GM18511 (cell line): ENCODE results near the gene TXNL4A.
"Not testable (repeated sequence)": the region's sequence is repeated elsewhere in the genome, so short reads cannot be mapped to it uniquely, and the experiment has no call there.

Experiments used
- ATAC-seq: cut with Tn5 transposase; IDR thresholded peaks from one replicate; pipeline ENCODE4 v1.9.1; 2021; ENCODE audit warnings: mild to moderate bottlenecking, moderate library complexity; ENCODE audit not compliant: unreplicated experiment

The TXNL4A gene

GRCh38 chr18:79964330-79965118, 23.8 kb downstream of the TXNL4A start, which contains the start of gene HSBP1L1:
Gene HSBP1L1, plus strand, starts transcription at chr18:79964643. Its CDS starts 93 bp downstream, at chr18:79964736.
- ATAC-seq: peak; percentile 65

- ATAC-seq: no peak
Observed at GRCh38 chr18:79963658-79964329, 24.6 kb downstream of the TXNL4A start.

- ATAC-seq: peak; percentile 69
Observed at GRCh38 chr18:79962835-79963657, 25.3 kb downstream of the TXNL4A start.

GRCh38 chr18:79962311-79962710, 26.1 kb downstream of the TXNL4A start:
- no peak for ATAC-seq

GRCh38 chr18:79961527-79962291, 26.7 kb downstream of the TXNL4A start:
- ATAC-seq: no peak

GRCh38 chr18:79960921-79961526, 27.3 kb downstream of the TXNL4A start:
- ATAC-seq: no peak

DNA sequence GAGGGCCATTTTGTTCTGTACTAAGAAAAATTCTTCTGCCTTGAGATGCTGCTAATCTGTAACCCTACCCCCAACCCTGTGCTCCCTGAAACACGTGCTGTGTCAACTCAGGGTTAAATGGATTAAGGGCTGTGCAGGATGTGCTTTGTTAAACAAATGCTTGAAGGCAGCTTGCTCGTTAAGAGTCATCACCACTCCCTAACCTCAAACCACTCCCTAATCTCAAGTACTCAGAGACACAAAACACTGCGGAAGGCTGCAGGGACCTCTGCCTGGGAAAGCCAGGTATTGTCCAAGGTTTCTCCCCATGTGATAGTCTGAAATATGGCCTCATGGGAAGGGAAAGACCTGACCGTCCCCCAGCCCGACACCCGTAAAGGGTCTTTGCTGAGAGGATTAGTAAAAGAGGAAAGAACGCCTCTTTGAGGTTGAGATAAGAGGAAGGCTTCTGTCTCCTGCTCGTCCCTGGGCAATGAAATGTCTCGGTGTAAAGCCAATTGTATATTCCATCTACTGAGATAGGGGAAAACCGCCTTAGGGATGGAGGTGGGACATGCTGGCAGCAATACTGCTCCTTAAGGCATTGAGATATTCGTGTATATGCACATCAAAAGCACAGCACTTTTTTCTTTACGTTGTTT, 28.1 kb downstream of the TXNL4A start:
- ATAC-seq: not testable (repeated sequence)

- ATAC-seq: no peak
Observed at GRCh38 chr18:79958981-79959380, 29.4 kb downstream of the TXNL4A start.

DNA sequence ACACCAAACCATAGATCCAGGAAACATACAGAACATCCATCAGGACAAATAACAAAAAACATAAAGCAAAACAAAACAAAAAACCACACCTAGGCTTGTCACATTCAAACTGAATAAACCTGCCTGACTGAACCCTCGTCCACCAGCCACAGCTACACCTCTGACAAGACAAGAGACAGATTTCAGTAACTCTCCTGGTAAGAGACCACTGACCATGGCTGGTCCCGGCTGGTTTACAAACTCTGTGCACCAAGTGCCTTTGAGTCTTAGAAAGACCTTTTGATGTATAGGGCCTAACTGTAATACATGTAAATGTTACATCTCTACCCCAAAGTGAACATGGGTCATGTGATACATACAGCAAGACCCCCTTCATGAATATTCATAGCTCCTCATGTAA, 32.1 kb downstream of the TXNL4A start:
- ATAC-seq: no peak

DNA sequence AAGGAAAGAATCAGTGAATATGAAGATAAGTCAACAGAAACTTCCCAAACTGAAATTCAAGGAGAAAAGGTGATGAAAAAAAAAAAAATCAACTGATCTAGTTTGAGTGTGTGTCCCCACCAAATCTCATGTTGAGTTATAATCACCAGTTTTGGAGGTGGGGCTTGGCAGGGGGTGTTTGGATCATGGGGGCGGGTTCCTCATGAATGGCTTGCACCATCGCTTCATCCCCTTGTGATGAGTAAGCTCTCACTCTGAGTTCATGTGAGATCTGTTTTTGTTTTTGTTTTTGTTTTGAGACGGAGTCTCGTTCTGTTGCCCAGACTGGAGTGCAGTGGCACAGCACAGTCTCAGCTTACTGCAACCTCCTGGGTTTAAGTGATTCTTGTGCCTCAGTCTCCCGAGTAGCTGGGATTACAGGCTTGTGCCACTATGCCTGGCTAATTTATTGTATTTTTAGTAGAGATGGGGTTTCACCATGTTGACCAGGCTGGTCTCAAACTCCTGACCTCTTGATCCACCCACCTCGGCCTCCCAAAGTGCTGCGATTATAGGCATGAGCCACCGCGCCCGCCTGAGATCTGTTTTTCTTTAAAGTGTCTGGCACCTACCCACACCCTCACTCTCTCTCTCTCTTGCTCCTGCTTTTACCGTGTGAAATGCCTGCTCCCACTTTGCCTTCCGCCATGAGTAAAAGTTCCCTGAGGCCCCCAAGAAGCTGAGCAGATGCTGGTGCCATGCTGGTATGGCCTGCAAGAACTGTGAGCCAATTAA, 32.9 kb downstream of the TXNL4A start:
- no peak for ATAC-seq

GRCh38 chr18:79954791-79955190, 33.6 kb downstream of the TXNL4A start:
- no peak for ATAC-seq

DNA sequence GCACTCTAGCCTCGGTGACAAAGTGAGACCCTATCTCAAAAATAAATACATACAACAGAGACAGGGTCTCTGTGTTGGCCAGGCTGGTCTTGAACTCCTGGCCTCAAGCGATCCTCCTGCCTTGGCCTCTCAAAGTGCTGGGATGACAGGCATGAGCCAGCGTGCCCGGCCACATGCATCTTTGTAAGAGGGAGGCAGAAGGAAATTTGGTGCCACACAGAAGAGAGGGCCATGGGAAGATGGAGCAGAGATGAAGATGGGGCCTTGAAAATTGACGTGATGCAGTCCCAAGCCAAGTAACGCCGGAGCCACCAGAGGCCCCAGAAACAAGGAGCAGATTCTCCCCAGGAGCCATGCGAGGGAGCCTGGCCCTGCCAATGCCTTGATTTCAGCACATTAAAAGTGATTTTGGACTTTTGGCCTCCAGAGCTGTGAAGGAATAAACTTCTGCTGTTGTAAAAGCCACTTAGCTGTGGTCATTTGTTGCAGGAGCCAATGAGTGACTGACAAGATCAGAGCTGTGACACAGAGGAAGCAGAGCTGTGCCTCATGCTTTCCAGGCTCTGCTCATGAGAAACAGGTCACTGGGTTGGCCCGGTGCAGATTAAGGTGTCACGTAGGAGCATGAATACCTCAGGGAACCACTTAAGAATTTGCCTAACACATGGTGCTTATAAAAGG, 34.3 kb downstream of the TXNL4A start:
- ATAC-seq: no peak

GRCh38 chr18:79952996-79953559, 35.3 kb downstream of the TXNL4A start:
- ATAC-seq: no peak

GRCh38 chr18:79952456-79952995, 35.8 kb downstream of the TXNL4A start:
- ATAC-seq: no peak

DNA sequence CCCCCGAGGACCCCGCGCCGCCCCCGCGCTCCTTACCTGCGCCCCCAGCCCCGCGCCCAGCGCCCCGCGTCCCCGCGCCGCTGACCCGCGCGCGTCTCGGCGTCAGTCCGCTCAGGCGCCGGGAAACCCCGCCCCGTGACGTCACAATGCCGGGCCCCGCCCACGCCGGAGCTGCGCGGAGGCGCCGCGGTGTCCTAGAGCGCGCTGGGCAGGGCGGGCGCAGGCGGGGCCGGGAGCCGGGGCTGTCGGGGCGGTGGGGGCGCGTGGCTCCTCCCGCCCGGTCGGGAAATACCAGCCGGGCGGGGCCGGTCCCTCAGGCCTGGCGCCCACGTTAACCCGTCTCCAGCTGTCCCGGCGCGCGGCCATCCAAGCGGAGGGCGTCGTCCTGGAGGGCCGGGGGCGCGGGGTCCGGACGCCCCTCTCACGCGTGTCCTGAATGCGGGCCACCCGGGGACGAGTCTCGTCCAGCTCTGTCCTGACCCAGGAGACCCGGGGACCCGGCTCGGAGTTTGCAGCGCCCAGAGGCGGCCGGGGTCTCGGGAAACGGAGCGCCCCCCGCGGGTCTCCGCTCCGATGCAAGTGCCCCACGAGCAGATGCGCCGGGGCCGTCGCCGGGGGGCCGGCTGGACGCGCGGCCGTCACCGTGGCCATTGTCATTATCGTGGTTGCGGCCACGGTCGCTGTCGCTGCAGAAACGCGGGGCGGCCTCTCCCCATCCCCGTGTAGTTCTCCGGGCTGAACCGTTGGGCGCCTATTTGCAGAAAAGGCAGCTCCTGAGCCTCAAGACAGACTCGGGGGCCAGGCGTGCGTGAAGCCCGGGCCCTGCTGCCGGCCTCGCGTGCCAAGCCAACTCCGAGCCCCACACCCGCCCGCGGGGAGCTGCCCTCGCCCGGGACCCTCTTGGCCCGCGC, 36.6 kb downstream of the TXNL4A start, which contains the start of gene SLC66A2:
SLC66A2 (minus strand) TSS at position 109 of the 911 bp plus-strand sequence. CDS start 727 bp downstream, outside the sequence.
- ATAC-seq: peak; percentile 73

- peak; percentile 33 for ATAC-seq
Observed at GRCh38 chr18:79950515-79951341, 37.6 kb downstream of the TXNL4A start.
